Omental fat pad (tissue), 4 donors: ENCODE results near the gene XPO4. TPM values are rescaled to one million over a fixed set of nuclear protein-coding genes. Genes with fewer than 3 reads are reported as not detected.

Source experiments
- ATAC-seq: fragments of 150-250 bp; one replicate; pipeline ENCODE4 v1.9.1; 2016; ENCODE audit warnings: mild to moderate bottlenecking, moderate library complexity; ENCODE audit not compliant: low FRiP score
- DNase-seq: peaks from one replicate; pipeline ENCODE4 v3.0.0-alpha.2; 2019; ENCODE audit warnings: low spot score
- CTCF ChIP-seq, 3 donors: fragments of 450-650 bp; IDR thresholded peaks; one replicate each; pipeline ENCODE4 v1.5.1; 2016 to 2017; ENCODE audit warnings: antibody characterized with exemption in 3 of 3, mild to moderate bottlenecking in 3 of 3, moderate library complexity in 2 of 3
- total RNA-seq, 4 donors: library from RNA; depleted of rRNA; stranded (reverse); fragments of >200 nt; gene quantifications; one replicate each; pipeline ENCODE4 v1.1.0, GENCODE V29; 2016

XPO4 gene
- total RNA-seq, 4 donors from 2014 or later = 14.5 to 24.5 (median 15.1) TPM

DNA sequence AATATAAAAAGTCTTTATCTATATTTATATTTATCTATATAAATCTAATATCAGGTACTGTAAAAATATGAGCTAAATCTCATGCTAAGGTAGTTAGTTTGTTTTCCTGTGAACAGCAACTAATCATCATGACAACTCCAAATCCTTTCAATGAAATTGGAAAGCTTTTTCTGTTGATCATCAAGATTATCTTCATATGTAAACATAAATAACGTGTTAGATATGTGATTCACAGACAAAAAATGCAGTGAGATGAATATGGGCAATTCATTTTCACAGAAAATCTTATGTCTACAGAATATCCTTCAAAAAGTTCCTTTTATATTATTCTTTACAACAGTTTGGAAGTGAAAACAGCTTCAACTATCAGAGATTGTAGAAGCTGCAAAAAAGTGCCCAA is 87.1 kb downstream of the XPO4 start:
- no peak for ATAC-seq
- no peak for TF ChIP-seq CTCF (IDR thresholded peaks at IDR 0.05)
- no peak for DNase-seq

- ATAC-seq = peak; percentile 90
- TF ChIP-seq CTCF (IDR thresholded peaks at IDR 0.05) = no peak
- DNase-seq = peak; percentile 50
Observed at GRCh38 chr13:20814224-20814910, 88.2 kb downstream of the XPO4 start.

DNA sequence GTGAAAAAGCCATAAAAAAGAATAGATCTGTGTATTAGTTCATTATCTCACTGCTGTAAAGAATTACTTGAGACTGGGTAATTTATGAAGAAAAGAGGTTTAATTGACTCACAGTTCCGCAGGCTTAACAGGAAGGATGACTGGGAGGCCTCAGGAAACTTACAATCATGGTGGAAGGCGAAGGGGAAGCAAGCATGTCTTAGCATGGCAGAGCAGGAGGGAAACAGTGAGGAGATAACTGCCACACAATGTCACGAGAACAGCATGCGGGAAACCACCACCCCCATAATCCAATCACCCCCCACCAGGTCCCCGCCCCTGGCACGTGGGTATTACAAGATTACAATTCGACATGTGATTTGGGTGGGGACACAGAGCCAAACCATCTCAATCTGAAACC is 89.7 kb downstream of the XPO4 start:
- no peak for TF ChIP-seq CTCF (IDR thresholded peaks at IDR 0.05)
- ATAC-seq = no peak
- DNase-seq = no peak

DNA sequence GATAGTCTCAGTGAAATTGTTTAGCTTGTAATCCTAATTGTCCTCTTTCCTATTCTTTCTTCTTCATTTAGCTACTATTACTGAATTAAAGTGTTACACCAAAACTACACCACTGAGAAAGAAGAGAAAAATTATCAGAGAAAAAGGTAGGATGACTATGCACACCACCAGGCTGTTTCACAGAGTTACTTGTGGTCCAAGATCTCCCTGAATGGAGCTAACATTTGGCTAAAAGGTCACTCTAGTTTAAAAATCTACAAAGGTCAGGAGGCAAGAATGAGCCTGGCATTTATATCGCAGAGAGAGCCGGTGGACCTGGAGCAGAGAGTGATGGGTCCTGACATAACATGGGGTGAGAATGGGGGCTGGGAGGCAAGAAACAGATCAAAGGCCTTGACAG is 91.7 kb downstream of the XPO4 start:
- TF ChIP-seq CTCF (IDR thresholded peaks at IDR 0.05) = no peak
- no peak for ATAC-seq
- DNase-seq = no peak

DNA sequence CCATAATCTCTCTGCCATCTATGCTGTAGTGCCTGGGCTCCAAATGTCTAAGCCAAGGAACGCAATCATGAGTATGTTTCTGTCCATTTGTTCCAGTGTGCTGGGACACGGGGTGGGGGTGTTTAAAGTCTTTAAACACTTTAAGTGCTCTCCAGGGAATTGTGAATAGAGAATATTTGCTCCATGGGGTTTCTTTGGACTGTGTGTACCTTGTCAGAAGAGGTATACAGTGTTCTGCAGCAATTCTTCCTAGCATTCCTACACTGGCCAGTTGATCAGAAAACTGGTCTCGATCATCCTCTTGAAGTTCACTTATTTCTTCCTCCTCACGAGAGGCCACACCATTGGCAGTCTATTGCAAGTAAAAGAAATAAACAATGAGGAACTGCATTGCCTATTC is 93.7 kb downstream of the XPO4 start:
- ATAC-seq = no peak
- TF ChIP-seq CTCF (IDR thresholded peaks at IDR 0.05) = no peak
- DNase-seq = no peak

GRCh38 chr13:20803180-20803965 is 99.2 kb downstream of the XPO4 start:
- ATAC-seq = no peak
- DNase-seq = no peak
- no peak for TF ChIP-seq CTCF (IDR thresholded peaks at IDR 0.05)

DNA sequence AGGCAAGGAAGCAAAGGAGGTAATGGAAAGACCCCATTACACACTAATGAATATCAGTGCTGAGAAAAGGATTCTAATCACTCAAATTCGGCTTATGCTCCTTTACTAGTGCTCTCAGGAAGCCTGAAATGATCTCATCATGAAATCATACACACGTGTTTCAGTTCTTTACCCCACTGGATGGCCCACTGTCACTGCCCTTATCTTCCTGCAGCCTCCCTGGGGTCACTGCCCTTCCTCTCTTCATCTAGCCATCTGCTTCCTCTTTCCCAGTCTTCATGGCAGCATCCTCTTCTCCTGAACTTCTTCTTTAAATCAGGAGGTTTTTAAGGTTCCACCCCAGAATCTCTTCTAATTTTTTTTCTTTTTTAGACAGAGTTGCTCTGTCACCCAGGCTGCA is 100.8 kb downstream of the XPO4 start:
- no peak for DNase-seq
- no peak for ATAC-seq
- TF ChIP-seq CTCF (IDR thresholded peaks at IDR 0.05) = no peak
